DMS53 treated with DMSO at 0.1 percent for 48 hours (cell line): Measurements from ENCODE around the gene LELP1.
"Not testable (repeated sequence)": the region's sequence is repeated elsewhere in the genome, so short reads cannot be mapped to it uniquely, and the experiment has no call there.

Source experiments
- DNase-seq: peaks from one replicate; lab custom pipeline; 2025; ENCODE audit not compliant: unreplicated experiment; lab: John Stamatoyannopoulos, UW

LELP1 gene

DNA sequence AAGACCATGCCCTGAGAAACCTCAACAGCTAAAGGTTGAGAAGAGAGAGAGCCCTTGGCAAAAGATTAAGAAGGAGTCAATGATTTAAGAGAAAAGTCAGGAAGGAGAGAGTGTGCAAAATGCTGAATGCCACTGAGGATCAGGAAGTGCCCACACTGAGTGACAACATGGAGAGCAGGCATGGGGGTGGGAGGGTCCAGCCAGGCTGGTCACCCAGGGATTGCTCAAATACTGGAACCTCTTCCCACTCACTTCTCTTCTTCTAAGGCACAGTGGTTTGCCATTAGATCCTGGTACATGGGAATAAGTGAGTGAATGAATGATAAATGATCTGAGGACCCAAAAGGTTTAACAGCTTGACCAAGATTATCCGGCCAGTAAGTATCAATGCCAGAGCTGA is 25.3 kb downstream of the LELP1 start:
- DNase-seq, result no peak

DNA sequence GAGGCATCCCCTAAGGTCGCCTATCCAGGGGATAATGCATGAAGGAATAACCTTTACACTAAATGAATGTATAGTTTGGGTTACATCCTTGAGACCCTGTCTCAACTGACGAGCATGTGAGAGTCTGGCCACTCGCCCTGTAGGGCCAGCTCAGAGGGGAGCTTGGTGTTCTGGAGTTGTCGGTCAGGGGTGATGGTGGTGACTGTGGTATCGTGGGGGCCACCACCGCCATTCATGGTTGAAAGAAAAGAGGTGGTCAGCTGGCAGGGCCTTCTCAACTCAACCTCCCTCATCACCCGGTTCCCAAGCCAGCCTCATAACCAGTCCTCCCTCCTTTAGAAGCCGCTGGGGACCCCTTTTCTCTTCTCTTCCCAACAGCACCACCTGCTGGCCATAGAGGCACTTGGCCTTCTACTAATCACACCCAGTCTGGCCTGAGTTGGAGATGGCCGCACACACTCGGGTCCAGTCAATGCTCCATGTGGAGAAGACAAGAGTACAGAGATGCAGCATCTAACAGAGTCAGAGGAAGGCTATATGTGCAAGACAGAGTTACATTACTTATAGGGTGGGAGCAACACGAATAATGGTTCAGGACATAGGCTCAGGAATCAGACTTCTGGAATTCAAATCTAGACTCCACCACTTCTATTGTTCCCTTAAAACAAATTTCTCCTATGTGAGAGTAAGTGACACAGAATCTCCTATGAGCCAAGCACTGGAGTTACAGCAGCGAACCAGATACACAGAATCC is 26.0 kb downstream of the LELP1 start:
- not testable (repeated sequence) for DNase-seq

DNA sequence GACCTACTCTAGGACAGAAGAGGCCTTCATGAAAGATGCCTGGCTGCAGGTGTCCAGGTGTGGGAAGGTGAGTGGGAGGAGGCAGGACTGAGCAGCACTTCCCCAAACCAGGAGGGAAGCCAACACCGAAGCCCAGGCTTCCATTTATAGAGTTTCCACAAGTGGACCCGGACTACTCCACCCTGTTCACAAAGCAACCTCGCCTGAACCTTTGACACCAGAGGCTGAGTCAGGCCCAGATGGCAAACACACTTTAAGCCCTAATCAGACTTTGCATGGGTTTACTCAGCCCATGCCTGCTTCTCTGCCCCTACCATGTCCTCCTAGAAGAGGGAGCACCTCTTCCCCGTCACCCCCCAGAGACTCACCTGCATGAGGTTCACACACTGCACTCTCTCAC is 28.1 kb downstream of the LELP1 start:
- no peak for DNase-seq

DNA sequence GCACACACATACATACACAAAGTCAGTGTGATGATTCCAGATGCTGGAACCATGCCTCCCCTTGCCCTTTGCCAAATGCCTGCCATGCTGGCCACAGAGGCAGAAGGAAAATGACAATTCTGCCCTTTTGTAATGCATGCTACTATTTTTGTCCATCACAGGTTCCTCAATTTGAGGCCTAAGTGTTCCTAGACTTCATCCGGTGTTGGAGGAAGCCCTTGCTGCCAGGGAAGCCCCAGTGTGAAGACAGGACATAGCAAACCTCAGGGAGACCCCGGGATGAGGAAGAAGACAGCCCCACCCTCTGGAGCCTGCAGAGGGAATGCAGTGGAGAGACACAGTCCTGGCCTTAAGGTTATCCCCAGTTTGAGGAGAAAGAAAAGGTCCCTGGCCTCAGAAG is 28.6 kb downstream of the LELP1 start:
- DNase-seq, result no peak

DNA sequence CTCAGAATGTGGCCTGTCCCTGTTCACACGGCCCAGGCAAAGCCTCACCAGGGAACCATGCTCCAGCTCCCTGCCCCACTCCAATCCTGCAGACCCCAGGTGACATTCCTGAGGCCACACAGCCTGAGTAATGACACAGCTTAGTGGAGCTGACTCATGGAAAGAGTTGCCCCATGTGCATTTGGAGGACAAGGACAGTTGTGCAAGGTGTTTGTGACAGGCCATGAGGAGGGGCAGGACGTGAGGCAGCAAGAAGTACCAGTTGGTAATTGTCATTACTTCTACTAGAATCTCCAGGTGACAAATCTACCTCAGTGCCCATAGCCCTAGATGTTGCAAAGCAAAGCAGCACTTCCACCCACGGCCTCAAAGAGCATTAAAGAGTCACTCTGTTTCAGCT is 29.3 kb downstream of the LELP1 start:
- no peak for DNase-seq

DNA sequence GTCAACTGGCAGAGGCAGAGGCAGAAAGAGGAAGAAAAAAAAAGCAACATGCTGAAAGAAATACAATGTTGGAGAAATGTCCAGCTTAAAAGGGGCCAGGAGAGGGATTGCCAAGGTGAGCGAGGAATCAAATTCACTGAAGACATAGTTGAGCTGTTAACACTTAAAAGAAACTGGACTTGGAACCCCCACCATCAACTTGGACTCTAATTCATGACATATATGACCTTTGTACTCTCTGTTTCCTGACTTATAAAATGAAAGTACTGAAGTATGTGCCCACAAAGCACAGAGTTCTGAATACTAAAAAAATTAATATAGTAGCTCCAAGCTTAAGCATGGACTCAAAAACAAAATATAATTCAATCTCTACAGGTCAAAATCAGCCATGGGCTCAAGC is 30.2 kb downstream of the LELP1 start:
- DNase-seq, result no peak

DNA sequence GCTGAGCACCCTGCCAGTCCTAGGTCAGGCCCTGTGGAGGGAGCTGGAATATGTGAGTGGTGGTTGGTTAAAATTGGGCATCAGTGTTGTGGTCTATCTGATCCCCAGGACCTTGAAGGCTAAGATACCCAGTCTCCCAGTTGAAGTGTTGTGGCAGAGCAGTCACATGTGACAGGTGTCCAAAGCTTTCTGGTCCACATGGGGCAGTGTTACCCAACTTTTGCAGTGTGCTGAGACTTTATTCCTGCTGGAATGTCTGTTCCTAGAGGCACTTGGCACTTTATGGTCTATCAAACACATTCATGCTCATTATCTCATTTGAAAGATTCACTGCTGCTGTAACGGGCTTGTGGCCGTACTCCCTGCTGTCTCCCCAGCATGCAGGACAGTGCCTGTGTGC is 35.3 kb downstream of the LELP1 start:
- DNase-seq, result no peak

DNA sequence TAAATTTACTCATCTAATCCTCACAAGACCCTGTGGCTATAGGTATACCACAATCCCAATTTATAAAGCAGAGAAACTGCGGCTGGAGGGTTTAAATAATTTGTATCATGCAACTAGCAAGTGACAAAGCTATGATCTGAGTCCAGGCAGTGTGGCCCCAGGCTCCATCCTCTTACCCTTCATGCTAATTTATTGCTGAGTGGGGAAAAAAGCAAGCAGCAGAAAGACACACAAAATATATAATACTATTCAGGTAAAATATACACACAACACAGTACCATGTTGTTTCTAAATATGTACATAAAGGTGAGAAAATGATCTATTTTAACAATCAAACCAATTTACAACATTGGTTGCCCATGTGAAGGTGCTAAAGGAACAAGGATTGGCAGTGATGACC is 38.9 kb downstream of the LELP1 start:
- no peak for DNase-seq

DNA sequence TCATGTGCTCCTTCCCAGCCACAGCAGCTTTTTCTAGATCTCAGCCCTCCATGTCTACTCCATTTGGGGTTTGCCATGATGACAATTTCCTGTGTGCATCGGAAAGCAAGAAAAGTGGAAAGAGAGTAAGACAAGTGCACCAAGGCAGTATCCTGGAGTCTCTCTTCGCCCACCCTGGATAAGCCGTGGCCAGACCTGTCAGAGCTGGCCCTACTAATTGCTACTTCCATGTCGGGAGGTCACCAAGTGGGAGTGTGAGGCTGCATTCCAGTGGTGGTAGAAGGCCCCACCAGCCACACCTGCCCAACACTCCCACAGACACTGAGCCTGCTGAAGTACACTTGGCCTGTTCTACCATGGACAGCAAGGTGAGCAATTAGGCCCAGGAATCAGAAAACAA is 42.2 kb downstream of the LELP1 start:
- DNase-seq, result no peak

DNA sequence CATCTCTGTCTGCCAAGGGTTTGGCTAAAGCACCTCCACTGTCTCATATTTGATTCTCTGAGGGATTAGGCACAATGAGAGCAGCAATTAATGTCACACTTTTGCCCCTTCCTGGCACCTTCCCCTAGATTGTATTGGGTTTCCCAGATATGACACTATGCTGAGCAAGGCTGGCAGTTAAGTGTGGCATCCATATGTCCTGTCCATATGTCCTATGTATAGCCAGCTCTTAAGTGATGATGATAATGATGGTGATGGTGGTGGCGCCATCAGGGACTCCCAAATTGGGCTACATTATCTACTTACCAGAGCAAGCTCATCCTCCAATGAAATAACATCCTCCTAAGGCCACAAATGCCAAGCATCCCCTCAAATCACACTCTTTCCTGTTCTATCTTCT is 42.8 kb downstream of the LELP1 start:
- DNase-seq, result no peak

DNA sequence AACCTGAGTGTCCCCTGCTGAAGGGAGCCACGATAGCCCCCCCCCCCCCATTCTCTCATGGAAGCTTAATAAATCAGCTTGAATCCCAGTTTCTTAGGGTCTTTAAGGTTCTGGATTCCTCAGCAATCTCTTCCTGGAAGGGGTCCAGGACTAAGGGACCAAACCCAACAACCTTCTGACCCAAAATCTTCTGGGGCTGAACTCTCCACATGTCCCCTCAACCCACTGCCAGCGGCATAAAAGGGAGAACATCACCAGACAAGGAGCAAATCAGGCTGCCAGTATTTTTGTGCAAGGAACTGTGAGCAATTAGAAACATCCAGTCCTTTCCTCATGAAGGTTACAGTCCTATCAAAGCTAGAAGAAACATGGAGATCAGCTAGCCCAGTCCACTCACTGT is 43.6 kb downstream of the LELP1 start:
- no peak for DNase-seq

DNA sequence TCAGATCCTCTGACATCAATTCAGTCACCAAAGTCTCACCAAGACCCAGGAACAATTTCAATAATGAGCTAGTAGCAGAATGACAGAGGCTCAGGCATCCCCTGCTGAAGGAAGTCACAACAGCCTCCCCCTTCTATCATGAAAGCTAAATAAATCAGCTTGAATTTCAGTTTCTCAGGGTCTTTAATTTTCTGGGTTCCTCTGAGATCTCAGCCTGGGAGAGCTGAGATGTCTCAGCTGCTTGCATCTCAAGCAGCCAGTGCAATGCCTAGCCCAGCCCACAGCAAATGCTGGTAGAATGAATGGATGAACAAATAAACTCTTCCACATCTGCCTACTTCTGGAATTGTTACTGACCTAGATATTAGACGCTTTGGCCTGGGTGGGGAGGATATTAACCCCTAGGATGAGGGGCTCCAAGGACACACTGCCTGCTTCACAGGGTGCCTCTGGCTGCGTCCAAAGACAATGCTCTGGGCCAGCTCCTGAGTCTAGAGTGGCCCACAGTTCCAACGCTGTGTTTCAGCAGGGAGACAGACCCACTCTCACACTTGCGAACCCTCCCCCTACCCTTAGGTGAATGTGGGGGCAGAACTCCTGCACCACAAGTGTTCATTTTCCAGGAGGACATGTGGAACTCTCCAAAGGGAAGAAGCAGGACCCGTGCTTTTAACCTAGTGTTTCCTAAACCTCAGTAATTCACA is 45.1 kb downstream of the LELP1 start:
- DNase-seq, result no peak

DNA sequence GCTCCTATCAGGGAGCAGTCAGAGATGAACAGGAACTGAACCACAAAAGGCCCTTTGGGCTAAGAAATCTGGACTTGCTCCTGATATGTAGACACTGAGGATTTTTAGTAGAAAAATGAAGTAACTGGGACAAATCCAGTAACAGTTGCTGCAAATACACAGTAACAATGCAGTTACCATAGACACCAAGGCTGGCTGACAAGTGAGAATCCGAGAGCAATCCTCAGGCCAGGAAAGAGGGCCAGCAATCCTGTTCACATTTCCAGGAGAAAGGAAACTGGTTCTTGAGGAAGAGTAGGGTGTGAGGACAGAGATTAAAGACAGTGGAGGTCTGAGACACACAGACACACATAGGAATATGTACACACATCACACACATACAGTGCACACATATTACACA is 46.9 kb downstream of the LELP1 start:
- no peak for DNase-seq

DNA sequence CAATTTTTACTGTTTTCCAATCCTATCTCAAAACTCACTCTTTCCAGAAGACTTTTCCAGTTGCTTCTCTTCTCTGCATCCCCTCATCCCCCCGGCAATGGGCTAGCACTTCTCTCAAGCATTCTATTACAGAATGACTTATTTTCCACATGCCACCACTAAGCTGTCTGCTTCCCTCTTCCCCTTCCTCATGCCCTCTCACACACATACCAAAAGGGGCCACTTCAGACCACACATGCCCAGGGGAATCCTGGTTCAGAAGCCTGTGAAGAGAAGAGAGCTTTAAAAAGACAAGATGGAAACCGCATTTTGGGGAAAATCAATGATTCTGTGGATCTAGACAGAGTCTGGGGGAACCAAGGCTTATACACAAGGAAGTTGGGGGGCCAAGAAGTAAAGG is 47.9 kb downstream of the LELP1 start:
- DNase-seq, result no peak

DNA sequence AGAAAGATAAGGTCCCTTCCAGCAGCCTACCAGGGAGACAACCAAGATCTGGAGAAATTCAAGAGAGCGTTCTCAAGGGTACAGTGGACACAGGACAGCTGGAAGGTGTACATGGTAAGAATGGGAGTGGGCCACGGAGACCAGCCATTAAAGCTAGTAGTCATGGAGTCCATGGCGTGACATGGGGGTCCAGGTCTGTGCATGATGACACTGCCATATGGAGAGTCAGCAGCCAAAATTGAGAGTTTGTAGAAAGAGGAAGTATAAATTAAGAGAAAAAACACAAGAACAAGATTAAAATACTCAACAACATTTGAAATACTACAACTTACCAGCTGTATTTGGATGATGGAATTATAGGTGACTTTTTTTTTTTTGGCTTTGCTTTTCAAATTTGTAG is 48.3 kb downstream of the LELP1 start:
- DNase-seq, result no peak

DNA sequence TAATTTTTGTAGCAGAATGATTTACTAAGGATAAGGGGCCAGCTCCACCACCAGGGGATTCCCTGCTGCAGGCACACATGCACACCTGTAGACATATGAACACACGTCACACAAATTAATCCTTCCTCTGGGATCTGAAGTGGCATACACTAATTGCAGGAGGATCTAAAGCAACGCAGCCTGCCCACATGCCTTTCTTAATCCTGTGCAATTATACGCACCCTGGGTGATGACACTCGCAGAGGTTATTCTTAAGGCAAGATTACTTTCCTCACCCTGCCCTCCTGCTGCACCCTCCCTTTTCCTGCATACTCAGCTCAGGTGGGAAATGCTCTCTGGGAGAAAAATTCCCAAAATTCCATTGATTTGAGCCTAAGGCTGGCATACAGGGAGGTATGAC is 48.8 kb downstream of the LELP1 start:
- DNase-seq, result no peak

DNA sequence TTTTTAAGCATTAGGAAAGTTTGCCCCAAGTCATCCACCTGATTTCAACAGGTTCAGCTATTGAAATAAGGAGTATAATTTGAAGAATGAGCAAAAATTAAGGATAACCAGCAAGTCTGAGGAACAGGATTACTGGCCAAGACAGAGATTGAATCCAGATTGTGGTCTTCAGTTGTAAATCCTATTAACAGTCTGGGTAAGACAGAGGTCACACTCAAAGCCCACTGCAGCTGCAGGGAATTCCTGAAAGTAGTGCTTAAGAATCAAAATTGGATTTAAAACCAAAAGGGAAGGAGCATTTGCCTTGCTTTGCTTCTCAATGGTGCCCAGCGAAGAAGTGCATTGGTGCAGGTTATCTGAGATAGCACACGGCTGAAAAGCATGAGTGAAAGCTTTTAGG is 49.8 kb downstream of the LELP1 start:
- DNase-seq, result no peak

DNA sequence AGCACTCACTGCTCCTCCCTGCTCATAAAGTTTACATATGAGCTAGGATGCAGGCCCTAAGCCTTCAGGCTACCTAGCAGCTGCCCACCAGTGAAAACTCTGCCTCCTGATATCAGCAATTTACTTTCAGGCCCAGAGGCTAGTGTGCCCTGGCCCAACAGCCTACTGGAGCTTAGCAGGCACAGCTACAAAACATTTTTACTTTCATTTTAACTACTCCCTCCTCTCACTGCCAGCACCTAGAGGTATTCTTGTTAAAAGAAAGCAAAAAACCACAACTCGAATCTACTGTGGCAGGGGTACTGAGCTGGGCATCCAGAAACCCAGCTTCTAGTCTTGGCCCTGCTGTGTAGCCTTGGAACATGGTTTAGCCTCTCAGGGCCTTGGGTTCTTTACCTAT is 50.5 kb downstream of the LELP1 start:
- DNase-seq, result no peak
